Measurements from ENCODE around the gene ACTR3. TPM values are rescaled to one million over a fixed set of nuclear protein-coding genes. Genes with fewer than 3 reads are reported as not detected.

Gene ACTR3
- total and polyA plus RNA-seq, 2 of the 4 experiments (the other 2 are of a cell fraction) = 246 to 307 TPM

GRCh38 chr2:113977060-113977659 lies 87.3 kb downstream of the ACTR3 start:
- Histone ChIP-seq H4K91ac (ENCODE audit: insufficient read depth, low read depth, low read length) (no peak overlapping the region), H3K4me2 (ENCODE audit: low read depth, low read length) (no peak overlapping the region), H2BK15ac (ENCODE audit: low read depth, low read length) (no peak overlapping the region), H3K27ac (ENCODE audit: insufficient read depth, low read length) (no peak overlapping the region), H3K9me1 (ENCODE audit: insufficient read depth, low read length) (peaks cover 9% of the 10 kb centered on the region), H2BK120ac (ENCODE audit: low read depth, low read length) (no peak overlapping the region), H2AK5ac (ENCODE audit: low read depth, low read length) (no peak overlapping the region), H3K18ac (ENCODE audit: low read depth, low read length) (no peak overlapping the region), H3K9me3 (ENCODE audit: control insufficient read depth, insufficient read depth, low read length) (no peaks in the 10 kb centered on the region; the same call in 1 of the 2 replicates), H3K79me1 (ENCODE audit: low read depth in 1 of 2, low read length in 2 of 2) (no peaks in the 10 kb centered on the region), H2BK20ac (ENCODE audit: low read depth, low read length) (no peak overlapping the region), H3K56ac (ENCODE audit: extremely low read depth, insufficient read depth, low read length) (no peak overlapping the region), H2BK5ac (ENCODE audit: low read depth, low read length, poor library complexity, severe bottlenecking) (no peak overlapping the region), H4K5ac (ENCODE audit: low read depth, low read length) (no peak overlapping the region), H3K4me3 (ENCODE audit: insufficient read depth, low read depth, low read length) (no peak overlapping the region), H4K20me1 (ENCODE audit: insufficient read depth, low read length) (no peaks in the 10 kb centered on the region; the same call in 1 of the 2 replicates), H3K14ac (replicated peaks; ENCODE audit: low read depth, low read length) (no peak overlapping the region), H4K8ac (ENCODE audit: low read depth in 2 of 2, low read length in 2 of 2) (peak overlapping the region in 1 of 2 experiments; percentile 67; a peak in 2 of 4 replicates), H2AFZ (replicated peaks; ENCODE audit: low read length, poor library complexity) (no peak overlapping the region), H3K36me3 (ENCODE audit: control insufficient read depth, insufficient read depth, low read length) (peaks cover 6% of the 10 kb centered on the region), H3K27me3 (ENCODE audit: control insufficient read depth, insufficient read depth, low read length) (no peaks in the 10 kb centered on the region), H2AK9ac (replicated peaks; ENCODE audit: low read depth, low read length, poor library complexity) (peak overlapping the region; percentile 23), H3K4ac (ENCODE audit: low read depth, low read length) (no peak overlapping the region), H3K4me1 (ENCODE audit: control insufficient read depth, insufficient read depth, low read length) (peaks cover 10% of the 10 kb centered on the region), H3K9ac (ENCODE audit: low read depth, low read length) (no peak overlapping the region), H3K23ac (ENCODE audit: low read depth, low read length) (no peak overlapping the region)
- dilution Hi-C loops (cut with HindIII; ENCODE audit: low sequenced_read_pairs, unreplicated experiment) (no loop called here), intact Hi-C loops (cut with micrococcal nuclease) (loop anchor here (5.0 kb wide), 1 partner anchor 575 kb away; no protein-coding TSS in a partner anchor), in situ Hi-C loops (cut with MboI; ENCODE audit: low sequenced_read_pairs) (loop anchor here (25.0 kb wide), 1 partner anchor 585 kb away; no protein-coding TSS in a partner anchor)
- peak; percentile 22 for ATAC-seq (ENCODE audit: low read depth)
- DNase-seq = peak; percentile 27
- WGBS, 2 experiments (ENCODE audit: extremely low coverage in 2 of 2, insufficient read length in 1 of 2) = no CpG with 5 or more reads among the region's 8 CpGs
- POLR2A ChIA-PET (ENCODE audit: unreplicated experiment) = no interaction called here
- no peak for TF ChIP-seq RFX5 (IDR thresholded peaks at IDR 0.05; ENCODE audit: low read depth, low read length)
- TF ChIP-seq MAZ (IDR thresholded peaks at IDR 0.05; ENCODE audit: borderline replicate concordance, low read depth, low read length) = no peak
- no peak for TF ChIP-seq MAFK (IDR thresholded peaks at IDR 0.05; ENCODE audit: low read depth, low read length)
- TF ChIP-seq CTCF (conservative IDR thresholded peaks at IDR 0.05; ENCODE audit: low read depth, low read length) = no peak
- TF ChIP-seq CEBPB (IDR thresholded peaks at IDR 0.05; ENCODE audit: low read depth, low read length) = no peak
- no peak for TF ChIP-seq POLR2A (IDR thresholded peaks at IDR 0.05; ENCODE audit: low read depth, low read length)
- TF ChIP-seq CHD1 (IDR thresholded peaks at IDR 0.05; ENCODE audit: low read depth, low read length) = no peak
- TF ChIP-seq MXI1 (IDR thresholded peaks at IDR 0.05; ENCODE audit: borderline replicate concordance, low read depth, low read length) = no peak
- no peak for TF ChIP-seq SMC3 (IDR thresholded peaks at IDR 0.05; ENCODE audit: low read depth, low read length)
- no peak for TF ChIP-seq RCOR1 (IDR thresholded peaks at IDR 0.05; ENCODE audit: insufficient replicate concordance, low read length)
- TF ChIP-seq, protein P1, sequence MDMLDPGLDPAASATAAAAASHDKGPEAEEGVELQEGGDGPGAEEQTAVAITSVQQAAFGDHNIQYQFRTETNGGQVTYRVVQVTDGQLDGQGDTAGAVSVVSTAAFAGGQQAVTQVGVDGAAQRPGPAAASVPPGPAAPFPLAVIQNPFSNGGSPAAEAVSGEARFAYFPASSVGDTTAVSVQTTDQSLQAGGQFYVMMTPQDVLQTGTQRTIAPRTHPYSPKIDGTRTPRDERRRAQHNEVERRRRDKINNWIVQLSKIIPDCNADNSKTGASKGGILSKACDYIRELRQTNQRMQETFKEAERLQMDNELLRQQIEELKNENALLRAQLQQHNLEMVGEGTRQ (IDR thresholded peaks at IDR 0.05; ENCODE audit: low read depth, low read length) = no peak
- TF ChIP-seq NFE2L2 (IDR thresholded peaks at IDR 0.05; ENCODE audit: low read depth, low read length) = no peak
- CTCF ChIA-PET = interaction anchor here (0.5 to 1.4 kb wide), 3 partner anchors 78 to 1132 kb away, joined by 3 to 6 read pairs (median 4); no protein-coding TSS in a partner anchor
- no TSS peak for BruUV-seq (replicated peaks)
